Activated T-cell treated with anti-CD3 and anti-CD28 coated beads, Interleukin-2, amount 50 U/mL, for 72 hours (primary cell): ENCODE data around the gene PHYH. TPM values are rescaled to one million over a fixed set of nuclear protein-coding genes. Genes with fewer than 3 reads are reported as not detected.
"Not testable (repeated sequence)": the region's sequence is repeated elsewhere in the genome, so short reads cannot be mapped to it uniquely, and the experiment has no call there.

Experiments
- ATAC-seq, 2 donors: fragments of 150-1000 bp; cut with Tn5 transposase; replicated peaks in 1 of 2; 2 replicates each; pipeline ENCODE4 v1.10.0; 2021; ENCODE audit warnings: moderate library complexity in 2 of 2, mild to moderate bottlenecking in 1 of 2
- DNase-seq, 2 donors: peaks; one replicate each; pipeline ENCODE4 v3.0.0; 2021 to 2022; ENCODE audit warnings: mixed read lengths in 1 of 2
- H3K27ac Mint-ChIP-seq: one replicate; pipeline ENCODE4 v1.8.0; 2022; ENCODE audit warnings: mild to moderate bottlenecking, moderate library complexity, mixed read lengths
- H3K27me3 Mint-ChIP-seq: one replicate; pipeline ENCODE4 v1.8.0; 2022; ENCODE audit warnings: low read depth, mixed read lengths
- H3K36me3 Mint-ChIP-seq, 2 donors: one replicate each; pipeline ENCODE4 v1.8.0; 2022; ENCODE audit warnings: mixed read lengths in 2 of 2, mild to moderate bottlenecking in 1 of 2; ENCODE audit not compliant: insufficient read depth in 2 of 2
- H3K4me1 Mint-ChIP-seq: one replicate; pipeline ENCODE4 v1.8.0; 2022; ENCODE audit warnings: low read depth, mixed read lengths
- H3K4me3 Mint-ChIP-seq, 2 donors: one replicate each; pipeline ENCODE4 v1.8.0; 2022; ENCODE audit warnings: mild to moderate bottlenecking in 2 of 2, mixed read lengths in 2 of 2, moderate library complexity in 2 of 2
- H3K9me3 Mint-ChIP-seq, 2 donors: one replicate each; pipeline ENCODE4 v1.8.0; 2022; ENCODE audit warnings: mixed read lengths in 2 of 2
- total RNA-seq, 2 donors: library from RNA; stranded (reverse); gene quantifications; one replicate each; pipeline ENCODE4 v1.2.3, GENCODE V29; 2022

The PHYH gene
- total RNA-seq, 2 donors from 2014 or later, result 12.8 to 14.1 TPM

DNA sequence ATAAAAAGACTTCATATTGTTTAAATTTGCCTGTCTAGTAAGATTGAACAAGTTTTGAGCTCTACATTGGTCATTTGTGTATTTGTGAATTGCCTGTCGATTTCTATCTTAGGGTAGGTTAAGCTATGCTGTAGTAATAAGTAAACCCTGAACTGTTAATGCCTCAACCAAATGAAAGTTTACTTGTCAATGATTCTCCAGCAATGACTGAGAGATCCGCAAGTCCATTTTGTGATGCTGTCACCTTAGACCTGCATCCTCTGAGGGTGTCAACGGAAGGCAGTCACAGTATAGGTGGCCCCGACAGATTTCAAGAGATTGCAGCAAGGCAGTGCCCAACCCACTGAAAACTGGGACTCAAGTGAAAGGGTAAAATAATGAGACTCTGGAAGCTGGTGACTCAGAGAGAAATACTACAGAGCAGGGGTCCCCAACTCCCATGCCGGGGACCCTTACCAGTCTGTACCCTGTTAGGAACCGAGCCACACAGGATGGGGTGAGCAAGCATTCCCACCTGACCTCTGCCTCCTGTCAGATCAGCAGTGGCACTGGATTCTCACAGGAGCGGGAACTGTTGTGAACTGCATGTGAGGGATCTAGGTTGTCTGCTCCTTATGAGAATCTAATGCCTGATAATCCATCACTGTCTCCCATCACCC lies 10.8 kb upstream of the PHYH start:
- Mint-ChIP-seq H3K27me3 (no peaks in the 10 kb centered on the region), H3K4me3 (no peak overlapping the region), H3K36me3 (no peaks in the 10 kb centered on the region), H3K4me1 (no peaks in the 10 kb centered on the region), H3K9me3 (no peaks in the 10 kb centered on the region), H3K27ac (no peak overlapping the region)
- no peak for DNase-seq
- no peak for ATAC-seq

DNA sequence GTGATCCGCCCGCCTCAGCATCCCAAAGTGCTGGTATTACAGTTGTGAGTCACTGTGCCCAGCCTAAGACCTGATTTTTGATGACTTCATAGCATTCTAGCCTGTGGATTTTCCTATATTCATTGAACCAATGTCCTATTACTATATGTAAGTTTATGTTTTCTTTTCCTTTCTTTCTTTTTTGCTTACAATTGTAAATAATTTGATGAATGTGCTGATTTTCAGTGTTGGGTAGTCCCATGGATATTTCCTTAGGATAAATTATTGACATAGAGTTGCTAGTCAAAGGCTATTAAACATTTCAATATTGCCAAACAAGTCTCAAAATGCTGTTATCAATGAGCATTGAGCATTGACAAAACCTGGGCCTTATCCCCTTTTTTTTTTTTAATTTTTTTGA lies 9.9 kb upstream of the PHYH start:
- ATAC-seq (no peak), DNase-seq (no peak)
- H3K36me3 Mint-ChIP-seq, result no peaks in the 10 kb centered on the region
- H3K9me3 Mint-ChIP-seq, result no peaks in the 10 kb centered on the region
- no peak overlapping the region for H3K4me3 Mint-ChIP-seq
- H3K4me1 Mint-ChIP-seq, result no peaks in the 10 kb centered on the region
- H3K27ac Mint-ChIP-seq, result no peak overlapping the region
- no peaks in the 10 kb centered on the region for H3K27me3 Mint-ChIP-seq

DNA sequence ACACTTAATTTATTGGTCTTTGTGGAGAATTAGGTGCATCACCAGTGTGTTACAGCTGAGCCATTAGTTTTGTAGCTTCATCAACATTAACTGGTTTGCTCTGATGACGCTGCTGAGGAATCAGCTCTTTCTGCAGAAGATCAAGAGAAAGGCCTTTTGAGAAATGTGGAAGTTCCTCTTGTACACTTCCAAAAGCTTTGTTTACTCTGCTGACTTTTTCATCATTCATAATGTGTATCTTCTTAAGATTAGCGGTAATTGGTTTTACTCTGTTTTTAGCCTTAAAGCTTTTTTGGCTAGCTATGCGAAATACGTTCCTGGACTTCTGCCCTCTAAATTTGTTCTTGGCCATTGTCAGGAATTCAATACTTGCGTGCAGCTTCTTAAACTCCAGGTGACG lies 8.2 kb upstream of the PHYH start:
- Mint-ChIP-seq H3K4me1 (no peaks in the 10 kb centered on the region), H3K27ac (no peak overlapping the region), H3K4me3 (no peak overlapping the region), H3K36me3 (no peaks in the 10 kb centered on the region), H3K9me3 (no peaks in the 10 kb centered on the region), H3K27me3 (no peaks in the 10 kb centered on the region)
- no peak for DNase-seq
- ATAC-seq, result no peak

DNA sequence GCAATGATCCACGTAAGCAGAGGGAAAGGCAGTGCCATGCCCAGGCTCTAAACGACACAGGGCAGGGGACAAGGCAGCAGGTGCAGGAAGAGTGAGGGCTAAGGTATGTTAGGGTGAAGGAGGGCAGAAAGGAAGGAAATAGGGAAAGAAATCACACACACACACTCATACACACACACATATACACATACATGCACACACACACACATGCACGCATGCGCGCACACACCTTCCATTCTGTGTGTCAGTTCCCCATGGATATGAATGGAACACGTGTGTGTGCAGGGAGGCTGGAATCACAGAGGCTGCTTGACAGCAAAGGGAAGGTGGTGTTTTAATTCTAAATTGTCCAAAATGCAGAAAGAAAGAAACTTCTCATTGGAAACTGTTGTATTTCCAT lies 6.2 kb upstream of the PHYH start:
- Mint-ChIP-seq H3K36me3 (no peaks in the 10 kb centered on the region), H3K4me1 (peaks cover 15% of the 10 kb centered on the region), H3K4me3 (no peak overlapping the region), H3K9me3 (no peaks in the 10 kb centered on the region), H3K27ac (no peak overlapping the region), H3K27me3 (no peaks in the 10 kb centered on the region)
- DNase-seq, result no peak
- ATAC-seq, result no peak

DNA sequence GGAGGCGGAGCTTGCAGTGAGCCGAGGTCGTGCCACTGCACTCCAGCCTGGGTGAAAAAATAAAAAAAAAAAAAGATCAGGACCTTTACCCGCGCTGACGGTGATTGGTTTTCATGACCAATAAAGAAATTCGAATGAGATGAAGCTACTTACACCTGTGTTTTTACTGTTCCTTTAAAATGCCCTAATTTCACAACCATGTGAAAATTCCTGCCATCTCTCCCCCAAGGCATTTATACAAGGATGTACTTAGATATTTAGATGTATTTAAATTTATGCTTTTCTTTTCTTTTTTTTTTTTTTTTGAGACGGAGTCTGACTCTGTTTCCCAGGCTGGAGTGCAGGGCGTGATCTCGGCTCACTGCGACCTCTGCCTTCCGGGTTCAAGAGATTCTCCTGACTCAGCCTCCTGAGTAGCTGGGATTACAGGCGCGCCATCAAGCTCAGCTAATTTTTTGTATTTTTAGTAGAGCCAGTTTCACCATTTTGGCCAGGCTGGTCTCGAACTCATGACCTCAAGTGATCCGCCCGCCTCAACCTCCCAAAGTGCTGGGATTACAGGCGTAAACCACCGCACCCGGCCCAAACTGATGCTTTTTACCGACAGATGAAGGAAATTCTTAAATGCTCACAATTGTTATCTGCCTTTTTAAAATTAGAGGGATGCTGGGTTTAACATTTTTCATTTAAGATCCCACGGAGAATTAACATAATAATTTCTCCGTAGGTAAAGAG lies 3.1 kb upstream of the PHYH start:
- H3K27ac Mint-ChIP-seq, result no peak overlapping the region
- H3K36me3 Mint-ChIP-seq, result no peaks in the 10 kb centered on the region
- no peak for ATAC-seq
- peak overlapping the region; percentile 76 to 98 for H3K4me3 Mint-ChIP-seq
- H3K4me1 Mint-ChIP-seq, result peaks cover 31% of the 10 kb centered on the region
- H3K9me3 Mint-ChIP-seq, result no peaks in the 10 kb centered on the region
- H3K27me3 Mint-ChIP-seq, result no peaks in the 10 kb centered on the region
- no peak for DNase-seq

DNA sequence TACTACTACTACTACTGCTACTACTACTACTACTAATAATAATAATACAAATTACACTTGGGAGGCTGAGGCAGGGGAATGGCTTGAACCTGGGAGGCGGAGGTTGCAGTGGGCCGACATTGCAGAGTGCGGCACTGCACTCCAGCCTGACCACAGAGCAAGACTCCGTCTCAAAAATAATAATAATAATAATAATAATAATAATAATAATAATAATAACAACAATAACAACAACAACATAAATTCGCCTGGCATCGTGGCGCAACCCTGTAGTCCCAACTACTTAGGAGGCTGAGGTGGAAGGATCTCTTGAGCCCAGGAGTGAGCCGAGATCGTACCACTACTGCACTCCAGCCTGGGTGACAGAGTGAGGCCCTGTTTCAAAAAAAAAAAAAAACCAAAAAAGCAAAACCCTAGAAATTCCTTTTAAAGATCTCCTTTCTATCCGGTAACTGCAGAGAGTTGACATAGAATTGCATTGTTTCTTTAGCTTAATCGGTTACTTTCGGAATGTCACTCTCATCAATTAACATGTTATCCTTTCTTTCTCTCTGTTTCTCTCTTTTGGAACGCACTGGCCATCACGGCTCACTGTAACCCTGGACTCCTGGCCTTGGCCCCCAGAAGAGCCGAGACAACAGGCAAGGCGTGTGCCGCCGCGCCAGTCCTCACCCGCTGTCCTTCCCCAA lies 972 bp downstream of the PHYH start:
- H3K27me3 Mint-ChIP-seq, result no peaks in the 10 kb centered on the region
- H3K4me1 Mint-ChIP-seq, result peaks cover 31% of the 10 kb centered on the region
- no peaks in the 10 kb centered on the region for H3K36me3 Mint-ChIP-seq
- peak overlapping the region; percentile 85 to 87 for H3K4me3 Mint-ChIP-seq
- ATAC-seq (no peak), DNase-seq (no peak)
- H3K9me3 Mint-ChIP-seq, result no peaks in the 10 kb centered on the region
- peak overlapping the region; percentile 22 for H3K27ac Mint-ChIP-seq

DNA sequence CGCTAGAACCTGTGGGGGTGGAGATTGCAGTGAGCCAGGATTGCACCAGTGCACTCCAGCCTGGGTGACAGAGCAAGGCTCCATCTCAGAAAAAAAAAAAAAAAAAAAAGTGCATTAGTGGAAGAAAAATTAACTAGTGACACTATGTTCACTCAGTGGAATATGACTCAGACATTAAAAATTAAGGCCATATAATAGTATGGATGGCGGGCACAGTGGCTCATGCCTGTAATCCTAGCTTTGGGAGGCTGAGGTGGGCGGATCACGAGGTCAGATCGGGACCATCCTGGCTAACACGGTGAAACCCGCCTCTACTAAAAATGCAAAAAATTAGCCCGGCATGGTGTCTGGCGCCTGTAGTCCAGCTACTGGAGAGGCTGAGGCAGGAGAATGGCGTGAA lies 3.4 kb downstream of the PHYH start:
- no peak for ATAC-seq
- no peaks in the 10 kb centered on the region for H3K36me3 Mint-ChIP-seq
- H3K27me3 Mint-ChIP-seq, result no peaks in the 10 kb centered on the region
- H3K27ac Mint-ChIP-seq, result no peak overlapping the region
- DNase-seq, result no peak
- no peaks in the 10 kb centered on the region for H3K9me3 Mint-ChIP-seq
- H3K4me3 Mint-ChIP-seq, result no peak overlapping the region
- H3K4me1 Mint-ChIP-seq, result peaks cover 18% of the 10 kb centered on the region

DNA sequence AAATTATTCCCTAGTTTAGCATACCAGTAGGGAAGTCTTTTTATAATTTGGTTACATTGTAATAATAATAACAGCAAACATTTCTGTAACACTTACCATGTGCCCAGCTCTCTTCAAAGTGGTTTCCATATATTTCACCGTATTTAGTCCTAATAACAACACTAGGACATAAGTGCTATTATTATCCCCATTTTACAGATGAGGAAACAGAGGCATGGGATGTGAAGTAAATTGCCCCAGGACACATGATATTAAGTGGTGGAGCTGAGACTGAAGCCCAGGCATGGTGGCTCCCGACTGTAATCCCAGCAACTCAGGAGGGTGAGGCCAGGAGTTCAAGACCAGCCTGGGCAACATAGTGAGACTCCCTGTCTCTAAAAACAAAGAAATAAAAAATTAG lies 5.1 kb downstream of the PHYH start:
- ATAC-seq (no peak), DNase-seq (no peak)
- no peaks in the 10 kb centered on the region for H3K36me3 Mint-ChIP-seq
- H3K9me3 Mint-ChIP-seq, result no peaks in the 10 kb centered on the region
- H3K4me3 Mint-ChIP-seq, result no peak overlapping the region
- H3K4me1 Mint-ChIP-seq, result peaks cover 8% of the 10 kb centered on the region
- H3K27ac Mint-ChIP-seq, result no peak overlapping the region
- H3K27me3 Mint-ChIP-seq, result no peaks in the 10 kb centered on the region

DNA sequence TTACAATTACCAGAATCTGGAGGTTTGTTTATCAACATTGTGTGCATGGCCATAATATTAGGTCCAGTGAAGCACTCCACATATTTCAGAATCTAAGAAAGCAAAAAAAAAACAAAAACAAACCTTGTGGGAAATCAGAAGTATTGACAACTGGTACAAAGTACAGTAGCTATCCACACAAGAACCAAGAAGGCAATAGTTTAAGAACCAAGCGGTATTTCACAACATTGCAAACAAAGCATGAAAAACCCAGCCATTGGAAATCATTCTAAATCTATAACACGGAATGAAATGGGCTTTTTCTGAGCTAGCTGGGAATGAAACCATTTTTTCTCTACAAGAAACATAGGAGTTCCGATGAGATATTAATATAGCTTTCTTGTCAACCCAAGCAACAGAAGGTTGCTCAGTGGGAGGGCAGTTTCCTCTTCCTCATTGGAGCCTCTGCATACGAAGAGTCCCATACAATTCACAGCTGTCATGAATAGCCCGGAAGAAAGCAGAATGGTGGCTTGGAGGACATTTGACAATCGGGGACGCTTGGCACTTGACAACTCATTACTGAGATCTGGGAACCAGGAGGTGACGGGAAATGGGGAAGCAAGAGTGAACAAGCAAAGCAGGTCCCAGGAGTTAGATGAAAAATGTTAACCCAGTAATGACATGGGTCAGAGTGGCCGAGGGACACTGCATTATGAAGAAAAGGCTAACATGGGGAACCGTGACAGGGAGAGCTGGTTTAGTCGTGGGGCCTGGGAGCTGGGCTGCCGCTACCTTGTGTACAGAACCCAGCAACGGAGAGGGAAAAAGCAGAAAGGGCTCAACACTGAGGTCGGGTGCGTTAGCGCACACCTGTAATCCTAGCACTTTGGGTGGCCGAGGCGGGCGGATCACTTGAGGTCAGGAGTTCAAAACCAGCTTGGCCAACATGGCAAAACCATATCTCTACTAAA lies 7.8 kb downstream of the PHYH start:
- Mint-ChIP-seq H3K9me3 (no peaks in the 10 kb centered on the region), H3K36me3 (peaks cover 2 to 6% of the 10 kb centered on the region in 2 donors), H3K4me3 (no peak overlapping the region), H3K27ac (peak overlapping the region; percentile 25), H3K4me1 (peaks cover 12% of the 10 kb centered on the region), H3K27me3 (no peaks in the 10 kb centered on the region)
- DNase-seq, result no peak
- ATAC-seq, result no peak

DNA sequence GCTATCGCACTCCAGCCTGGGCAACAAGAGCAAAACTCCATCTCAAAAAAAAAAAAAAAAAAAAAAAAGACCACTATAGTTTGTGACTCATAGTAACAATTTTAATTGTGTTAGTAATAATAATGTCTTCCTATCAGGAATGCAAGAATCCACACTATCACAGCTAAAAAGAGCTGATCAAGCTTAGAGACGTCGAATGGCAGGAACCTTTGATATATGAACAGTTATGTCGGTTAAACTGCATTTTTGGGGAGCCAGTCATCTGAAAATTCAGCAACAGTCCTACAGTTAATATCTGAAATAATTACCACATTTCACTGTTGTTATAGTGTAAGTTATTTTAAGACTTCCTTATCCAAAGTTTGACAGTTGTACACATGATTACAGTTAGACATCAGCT lies 8.8 kb downstream of the PHYH start:
- H3K36me3 Mint-ChIP-seq, result peaks cover 2 to 9% of the 10 kb centered on the region in 2 donors
- H3K4me1 Mint-ChIP-seq, result peaks cover 12% of the 10 kb centered on the region

DNA sequence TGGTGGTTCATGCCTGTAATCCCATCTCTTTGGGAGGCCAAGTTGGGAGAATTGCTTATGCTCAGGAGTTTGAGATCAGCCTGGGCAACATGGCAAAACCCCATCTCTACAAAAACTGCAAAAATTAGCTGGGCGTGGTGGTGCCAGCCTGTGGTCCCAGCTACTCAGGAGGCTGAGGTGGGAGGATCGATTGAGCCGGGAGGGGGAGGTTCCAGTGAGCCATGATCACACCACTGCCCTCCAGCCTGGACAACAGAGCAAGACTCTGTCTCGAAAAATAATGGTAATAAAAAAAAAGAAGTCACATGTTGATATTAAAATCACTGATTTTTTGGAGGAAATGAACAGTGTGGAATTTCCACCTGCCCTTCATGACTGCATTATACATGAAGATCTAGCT lies 15.8 kb downstream of the PHYH start:
- Mint-ChIP-seq H3K36me3 (peaks cover 2 to 9% of the 10 kb centered on the region in 2 donors), H3K4me3 (no peak overlapping the region), H3K4me1 (peaks cover 12% of the 10 kb centered on the region), H3K27ac (no peak overlapping the region), H3K27me3 (no peaks in the 10 kb centered on the region), H3K9me3 (no peaks in the 10 kb centered on the region)
- no peak for ATAC-seq
- no peak for DNase-seq

More for the DNA sequence above, 8.8 kb downstream of the PHYH start:
- Mint-ChIP-seq H3K4me3 (no peak overlapping the region), H3K27ac (no peak overlapping the region), H3K9me3 (no peaks in the 10 kb centered on the region), H3K27me3 (no peaks in the 10 kb centered on the region)
- DNase-seq (no peak), ATAC-seq (no peak)

DNA sequence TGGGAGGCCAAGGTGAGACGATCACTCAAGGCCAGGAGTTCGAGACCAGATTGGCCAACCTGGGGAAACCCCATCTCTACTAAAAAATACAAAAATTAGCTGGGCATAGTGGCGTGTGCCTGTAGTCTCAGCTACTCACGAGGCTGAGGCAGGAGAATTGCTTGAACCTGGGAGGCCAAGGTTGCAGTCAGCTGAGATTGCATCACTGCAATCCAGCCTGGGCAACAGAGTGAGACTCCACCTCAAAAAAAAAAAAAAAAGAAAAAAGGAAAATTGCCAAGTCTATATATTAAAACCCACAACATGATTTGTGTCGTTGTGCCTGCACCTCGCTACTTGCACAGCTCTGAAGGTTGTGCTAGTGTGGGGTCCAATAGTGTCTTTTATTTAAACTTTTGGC lies 17.5 kb downstream of the PHYH start:
- DNase-seq, H3K27ac Mint-ChIP-seq, H3K4me1 Mint-ChIP-seq, H3K36me3 Mint-ChIP-seq, ATAC-seq, H3K4me3 Mint-ChIP-seq, H3K27me3 Mint-ChIP-seq, H3K9me3 Mint-ChIP-seq: not testable (repeated sequence)
